GM12878 (cell line): ENCODE results near the gene OTOA. TPM values are rescaled to one million over a fixed set of nuclear protein-coding genes. Genes with fewer than 3 reads are reported as not detected.

ENCODE experiments used
- ATAC-seq: fragments of 200-7000 bp; cut with Tn5 transposase; 3 replicates; pipeline ENCODE4 v1.9.1; 2020; ENCODE audit warnings: mild to moderate bottlenecking, moderate library complexity
- BruUV-seq: library from RNA; stranded (reverse); fragments of 400-500 nt; replicated peaks from 2 replicates; lab custom pipeline; 2021; lab: Mats Ljungman, UMichigan
- CTCF ChIA-PET: fragments of 300-600 bp; sonication (Branson Sonifier 250); formaldehyde crosslinking; extraction: SDS; loops from one replicate; lab custom pipeline; 2021; ENCODE audit warnings: inconsistent platforms; lab: Yijun Ruan, JAX
- POLR2A ChIA-PET: fragments of 350-600 bp; formaldehyde crosslinking; extraction: SDS; loops from one replicate; lab custom pipeline; 2021; ENCODE audit warnings: inconsistent platforms; lab: Charles Lee
- RAD21 ChIA-PET: fragments of 300-600 bp; sonication (Branson Sonifier 250); formaldehyde crosslinking; loops from one replicate; lab custom pipeline; 2023; ENCODE audit warnings: antibody characterized with exemption; ENCODE audit not compliant: unreplicated experiment; lab: Charles Lee
- SMC1A ChIA-PET: fragments of 300-600 bp; sonication (Branson Sonifier 250); formaldehyde crosslinking; loops from one replicate; lab custom pipeline; 2023; ENCODE audit not compliant: unreplicated experiment, uncharacterized antibody; lab: Charles Lee
- DNase-seq: peaks from one replicate; pipeline ENCODE4 v3.0.0-alpha.2; 2011; ENCODE audit warnings: low read depth, low spot score
- FAIRE-seq: peaks from 3 replicates; lab custom pipeline; 2011; peaks lifted over from hg19 to GRCh38; lab: Jason Lieb, UNC
- H2AFZ ChIP-seq: 2 replicates; pipeline ENCODE4 v1.6.0; 2011; ENCODE audit warnings: low read depth, low read length, control low read depth; ENCODE audit not compliant: control insufficient read depth
- H3K27ac ChIP-seq: 2 replicates; pipeline ENCODE4 v1.5.1; 2011; ENCODE audit warnings: control low read depth; ENCODE audit not compliant: control insufficient read depth, insufficient read depth
- H3K27me3 ChIP-seq, 2 experiments: replicated peaks in 1 of 2; 2 replicates each; pipeline versions ENCODE4 v1.6.0 to v1.6.1; 2011; ENCODE audit warnings: low read length in 1 of 2; ENCODE audit not compliant: control insufficient read depth in 2 of 2, insufficient read depth in 2 of 2
- H3K36me3 ChIP-seq, 2 experiments: 2 replicates each; pipeline ENCODE4 v1.5.1; 2011; ENCODE audit warnings: low read length in 1 of 2; ENCODE audit not compliant: control insufficient read depth in 2 of 2, insufficient read depth in 2 of 2
- H3K4me1 ChIP-seq: 2 replicates; pipeline ENCODE4 v1.6.1; 2011; ENCODE audit warnings: mild to moderate bottlenecking, low read length, moderate library complexity, mixed read lengths; ENCODE audit not compliant: control insufficient read depth, insufficient read depth
- H3K4me2 ChIP-seq: 2 replicates; pipeline ENCODE4 v1.6.0; 2011; ENCODE audit warnings: control low read depth; ENCODE audit not compliant: control insufficient read depth, insufficient read depth
- H3K4me3 ChIP-seq: fragments of 200-600 bp; sonication (generic); 2 replicates; pipeline ENCODE4 v1.5.1; 2016
- H3K79me2 ChIP-seq: 2 replicates; pipeline ENCODE4 v1.6.0; 2011; ENCODE audit warnings: low read length; ENCODE audit not compliant: control insufficient read depth, insufficient read depth
- H3K9ac ChIP-seq: 2 replicates; pipeline ENCODE4 v1.8.0; 2011; ENCODE audit warnings: low read length, control low read depth, mixed read lengths; ENCODE audit not compliant: control insufficient read depth, insufficient read depth
- H3K9me3 ChIP-seq: replicated peaks from 3 replicates; pipeline ENCODE4 v1.5.1; 2011; ENCODE audit warnings: mild to moderate bottlenecking, low read length; ENCODE audit not compliant: control insufficient read depth, insufficient read depth
- H4K20me1 ChIP-seq: 2 replicates; pipeline ENCODE4 v1.6.0; 2011; ENCODE audit not compliant: control insufficient read depth, insufficient read depth
- ASH2L ChIP-seq: fragments of 300-600, 200-600 bp; sonication (generic); IDR thresholded peaks from 2 replicates; pipeline ENCODE4 v1.6.1; 2017; ENCODE audit warnings: low read depth, mild to moderate bottlenecking, borderline replicate concordance
- ATF3 ChIP-seq: IDR thresholded peaks from 2 replicates; pipeline ENCODE4 v1.6.1; 2011; ENCODE audit warnings: low read depth, mild to moderate bottlenecking, low read length, moderate library complexity, borderline replicate concordance; ENCODE audit errors: extremely low read depth
- ATF7 ChIP-seq: fragments of 450-650 bp; IDR thresholded peaks from 2 replicates; pipeline ENCODE4 v1.6.1; 2016; ENCODE audit warnings: low read depth, mild to moderate bottlenecking
- CEBPB ChIP-seq, 2 experiments: fragments of 150-350 bp in 1 of 2; IDR thresholded peaks; 2 replicates each; pipeline ENCODE4 v1.6.1; 2012 to 2014; ENCODE audit warnings: low read depth in 2 of 2, low read length in 2 of 2, borderline replicate concordance in 1 of 2, inconsistent platforms in 1 of 2
- CHD4 ChIP-seq: fragments of 200-600 bp; sonication (generic); IDR thresholded peaks from 2 replicates; pipeline ENCODE4 v1.6.1; 2016; ENCODE audit warnings: mild to moderate bottlenecking
- CREB1 ChIP-seq: IDR thresholded peaks from 2 replicates; pipeline ENCODE4 v1.6.1; 2012; ENCODE audit warnings: low read depth, mild to moderate bottlenecking, inconsistent platforms
- E2F8 ChIP-seq: fragments of 450-650 bp; IDR thresholded peaks from 2 replicates; pipeline ENCODE4 v1.6.1; 2018; ENCODE audit warnings: mild to moderate bottlenecking, low read depth, moderate library complexity; ENCODE audit not compliant: partially characterized antibody
- EED ChIP-seq: sonication (generic); IDR thresholded peaks from 2 replicates; pipeline ENCODE4 v1.6.1; 2016; ENCODE audit warnings: antibody characterized with exemption, low read depth
- GATAD2B ChIP-seq: fragments of 450-650 bp; conservative IDR thresholded peaks from 2 replicates; pipeline ENCODE4 v1.6.1; 2017; ENCODE audit warnings: low read depth, mild to moderate bottlenecking, moderate library complexity
- HDAC2 ChIP-seq: fragments of 200-600 bp; sonication (generic); IDR thresholded peaks from 2 replicates; pipeline ENCODE4 v1.6.1; 2017
- HSF1 ChIP-seq: fragments of 150-350 bp; IDR thresholded peaks from 2 replicates; pipeline ENCODE4 v1.6.1; 2014; ENCODE audit warnings: mild to moderate bottlenecking, low read depth, low read length
- JUND ChIP-seq: IDR thresholded peaks from 2 replicates; pipeline ENCODE4 v1.6.1; 2012; ENCODE audit warnings: low read depth, mild to moderate bottlenecking, low read length, improper control_type of control experiment, moderate library complexity
- PAX5 ChIP-seq: IDR thresholded peaks from 2 replicates; pipeline ENCODE4 v1.6.1; 2011; ENCODE audit warnings: low read depth, low read length, borderline replicate concordance
- RUNX3 ChIP-seq: IDR thresholded peaks from 2 replicates; pipeline ENCODE4 v1.6.1; 2012; ENCODE audit warnings: low read length, inconsistent platforms
- SIN3A ChIP-seq: IDR thresholded peaks from 2 replicates; pipeline ENCODE4 v1.6.1; 2012; ENCODE audit warnings: low read depth, low read length, improper control_type of control experiment
- SMAD5 ChIP-seq: IDR thresholded peaks from 2 replicates; pipeline ENCODE4 v1.6.1; 2016; ENCODE audit warnings: antibody characterized with exemption, low read depth
- TCF12 ChIP-seq: IDR thresholded peaks from 2 replicates; pipeline ENCODE4 v1.6.1; 2011; ENCODE audit warnings: low read depth, mild to moderate bottlenecking, low read length
- YBX1 ChIP-seq: fragments of 450-650 bp; IDR thresholded peaks from 2 replicates; pipeline ENCODE4 v1.6.1; 2016; ENCODE audit warnings: antibody characterized with exemption
- WGBS: methylation state at CpG from one replicate; pipeline ENCODE4 v1.1.6; 2016; ENCODE audit warnings: low lambda C conversion rate; ENCODE audit not compliant: insufficient replicate concordance, insufficient coverage; ENCODE audit errors: missing lambda C conversion rate; 5-methylcytosine and 5-hydroxymethylcytosine counted together
- in situ Hi-C: fragments of 300-500 bp; cut with MboI; formaldehyde crosslinking; loops from 9 replicates; pipeline ENCODE4 v1.14.3; 2018; ENCODE audit warnings: mixed read lengths
- intact Hi-C: fragments of 100-400 bp; cut with micrococcal nuclease; formaldehyde crosslinking; loops from one replicate; pipeline ENCODE4 v1.14.2; 2022; ENCODE audit not compliant: unreplicated experiment
- polyA plus RNA-seq, 11 experiments: library from polyadenylated mRNA; depleted of rRNA in 4 of 11; unstranded in 6 of 11; stranded (reverse) in 5 of 11; fragments of >200 nt; fragmentation: Nextera tagmentation in 4 of 11; fragmentation: Illumina TruSeq in 1 of 11; extraction: Ambion mirVana in 4 of 11; extraction: Trizol in 1 of 11; gene quantifications; 1 replicate in 1 of 11; 2 replicates in 10 of 11; pipeline versions ENCODE4 v1.2.1 to v1.2.3, GENCODE V29; 2011 to 2016; ENCODE audit warnings: inconsistent platforms in 2 of 11, missing spikeins in 2 of 11, low read depth in 1 of 11
- total RNA-seq, 4 experiments: library from RNA; depleted of rRNA in 3 of 4; stranded (reverse); fragments of >200 nt in 3 of 4; fragmentation: Illumina TruSeq in 1 of 4; extraction: Trizol in 1 of 4; gene quantifications; 2 replicates each; pipeline versions ENCODE4 v1.2.1 to v1.2.3, GENCODE V29; 2013 to 2021
- TF ChIP-seq, protein P1 (sequence below): fragments of 450-650 bp; IDR thresholded peaks from 2 replicates; pipeline ENCODE4 v1.6.1; 2017; ENCODE audit warnings: mild to moderate bottlenecking, low read depth, inconsistent platforms; ENCODE audit not compliant: poor library complexity, severe bottlenecking

OTOA gene
- total and polyA plus RNA-seq, 10 of the 15 experiments (the other 5 are each of a cell fraction or from before 2014, with no cell fraction given), result 0.33 to 1.5 (median 0.61) TPM

- POLR2A ChIA-PET, result no interaction called here
- H3K27ac ChIP-seq, result no peak overlapping the region
- no peak overlapping the region for H2AFZ ChIP-seq
- 82% methylated on average over 3 of the region's 3 CpGs for WGBS
- no TSS peak for BruUV-seq
- DNase-seq (no peak), FAIRE-seq (no peak), ATAC-seq (no peak)
- intact Hi-C loops (no loop called here), in situ Hi-C loops (loop anchor here (10.0 kb wide), 1 partner anchor 53 kb away; no protein-coding TSS in a partner anchor)
- SMC1A ChIA-PET, result interaction anchor here (0.7 kb wide), 1 partner anchor 11 kb away, joined by 3 read pairs; no protein-coding TSS in a partner anchor
- no peak overlapping the region for H3K9ac ChIP-seq
- peaks cover 27% of the 10 kb centered on the region for H3K4me1 ChIP-seq
- H3K36me3 ChIP-seq, result peaks cover 0 to 3% of the 10 kb centered on the region in 2 experiments; a peak in 2 of 4 replicates
- RAD21 ChIA-PET, result interaction anchor here (0.6 to 1.5 kb wide), 2 partner anchors 9 to 298 kb away, joined by 3 to 4 read pairs; no protein-coding TSS in a partner anchor
- H3K27me3 ChIP-seq, result no peaks in the 10 kb centered on the region
- CTCF ChIA-PET, result interaction anchor here (1.0 to 1.5 kb wide), 4 partner anchors 10 to 59 kb away, joined by 3 read pairs; no protein-coding TSS in a partner anchor
- no peaks in the 10 kb centered on the region for H4K20me1 ChIP-seq
- no peaks in the 10 kb centered on the region for H3K9me3 ChIP-seq
- H3K4me3 ChIP-seq, result no peak overlapping the region
- no peaks in the 10 kb centered on the region for H3K79me2 ChIP-seq
- H3K4me2 ChIP-seq, result no peak overlapping the region
- no peak for TF ChIP-seq ASH2L
- TF ChIP-seq GATAD2B, result no peak
- no peak for TF ChIP-seq ATF3
- TF ChIP-seq CHD4, result no peak
- TF ChIP-seq CREB1, result no peak
- no peak for TF ChIP-seq HDAC2
- TF ChIP-seq SMAD5, result no peak
- TF ChIP-seq, protein P1, sequence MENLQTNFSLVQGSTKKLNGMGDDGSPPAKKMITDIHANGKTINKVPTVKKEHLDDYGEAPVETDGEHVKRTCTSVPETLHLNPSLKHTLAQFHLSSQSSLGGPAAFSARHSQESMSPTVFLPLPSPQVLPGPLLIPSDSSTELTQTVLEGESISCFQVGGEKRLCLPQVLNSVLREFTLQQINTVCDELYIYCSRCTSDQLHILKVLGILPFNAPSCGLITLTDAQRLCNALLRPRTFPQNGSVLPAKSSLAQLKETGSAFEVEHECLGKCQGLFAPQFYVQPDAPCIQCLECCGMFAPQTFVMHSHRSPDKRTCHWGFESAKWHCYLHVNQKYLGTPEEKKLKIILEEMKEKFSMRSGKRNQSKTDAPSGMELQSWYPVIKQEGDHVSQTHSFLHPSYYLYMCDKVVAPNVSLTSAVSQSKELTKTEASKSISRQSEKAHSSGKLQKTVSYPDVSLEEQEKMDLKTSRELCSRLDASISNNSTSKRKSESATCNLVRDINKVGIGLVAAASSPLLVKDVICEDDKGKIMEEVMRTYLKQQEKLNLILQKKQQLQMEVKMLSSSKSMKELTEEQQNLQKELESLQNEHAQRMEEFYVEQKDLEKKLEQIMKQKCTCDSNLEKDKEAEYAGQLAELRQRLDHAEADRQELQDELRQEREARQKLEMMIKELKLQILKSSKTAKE, result no peak
- no peak for TF ChIP-seq CEBPB (IDR thresholded peaks at IDR 0.05; ENCODE audit: borderline replicate concordance in 1 of 2, low read depth in 2 of 2, low read length in 2 of 2)
- no peak for TF ChIP-seq YBX1
- no peak for TF ChIP-seq SIN3A
- TF ChIP-seq JUND, result no peak
- TF ChIP-seq ATF7, result no peak
- TF ChIP-seq E2F8, result no peak
- no peak for TF ChIP-seq HSF1
- no peak for TF ChIP-seq TCF12
- no peak for TF ChIP-seq PAX5
- no peak for TF ChIP-seq EED
- no peak for TF ChIP-seq RUNX3
These were observed 12.3 kb upstream of the OTOA start for GRCh38 chr16:21651515-21651914.
